HG03460 (cell line): ENCODE measurements around the gene SGPP2.
"Not testable (repeated sequence)": the region's sequence is repeated elsewhere in the genome, so short reads cannot be mapped to it uniquely, and the experiment has no call there.

Experiments used
- ATAC-seq: cut with Tn5 transposase; IDR thresholded peaks from one replicate; pipeline ENCODE4 v1.9.1; 2021; ENCODE audit not compliant: unreplicated experiment

Gene SGPP2

DNA sequence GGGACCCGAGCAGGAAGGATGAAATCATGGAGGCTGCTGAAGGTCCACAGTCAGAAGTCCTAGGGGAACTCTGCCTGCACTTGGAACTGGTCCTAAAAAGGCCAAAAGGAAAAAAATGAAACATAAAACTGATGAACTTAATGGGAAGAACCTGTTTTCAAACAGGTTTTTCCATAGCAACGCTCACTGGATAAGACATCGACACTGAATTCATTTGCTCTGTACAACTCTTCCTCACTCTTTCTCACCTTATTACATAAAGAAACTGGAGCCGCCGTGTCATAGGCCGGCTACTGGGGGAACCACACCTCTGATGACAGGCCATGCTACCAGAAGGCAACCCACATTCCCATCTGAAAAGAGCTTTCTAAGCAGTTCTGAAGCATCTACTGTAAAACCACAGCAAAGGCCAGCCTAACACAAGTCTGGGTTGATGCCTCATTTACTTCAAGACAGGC lies 147.9 kb downstream of the SGPP2 start:
- no peak for ATAC-seq

DNA sequence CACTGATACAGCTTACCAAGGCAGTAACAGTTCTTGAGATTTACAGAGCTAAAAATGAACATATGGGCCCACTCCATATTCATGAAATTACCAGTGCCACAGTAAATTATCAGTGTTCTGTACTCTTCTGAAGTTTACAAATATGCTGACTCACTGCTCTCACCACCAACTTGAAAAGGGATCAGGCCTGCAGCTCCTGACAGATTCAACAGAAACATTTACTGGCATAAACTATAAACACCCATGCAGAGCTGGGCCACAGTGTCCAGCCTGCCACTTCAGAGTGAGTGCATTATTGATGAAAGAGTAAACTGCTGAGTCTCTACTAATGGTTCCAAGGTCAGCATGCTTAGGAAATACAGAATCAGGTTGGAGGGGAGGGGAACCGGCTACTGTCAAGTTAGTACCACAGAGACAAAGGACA lies 148.4 kb downstream of the SGPP2 start:
- no peak for ATAC-seq

DNA sequence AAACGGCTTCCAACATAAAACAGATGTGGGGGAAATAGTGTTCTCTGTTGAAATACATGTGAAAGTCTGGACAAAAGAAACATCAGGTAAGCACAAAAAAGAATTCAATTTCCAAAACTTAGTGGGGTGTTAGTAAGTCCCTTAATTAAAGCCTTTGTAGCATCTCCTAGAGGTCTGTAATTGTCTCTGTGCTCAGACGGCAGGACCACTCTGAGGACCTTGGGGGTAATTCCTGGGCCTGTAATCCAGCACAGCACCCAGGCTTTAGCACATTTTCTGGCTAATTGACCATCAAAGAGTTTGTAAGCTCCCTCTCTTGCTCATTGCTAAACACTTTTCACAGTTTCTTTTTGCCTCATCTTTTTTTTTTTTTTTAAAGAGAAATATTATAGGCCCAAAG lies 151.3 kb downstream of the SGPP2 start:
- ATAC-seq: no peak

DNA sequence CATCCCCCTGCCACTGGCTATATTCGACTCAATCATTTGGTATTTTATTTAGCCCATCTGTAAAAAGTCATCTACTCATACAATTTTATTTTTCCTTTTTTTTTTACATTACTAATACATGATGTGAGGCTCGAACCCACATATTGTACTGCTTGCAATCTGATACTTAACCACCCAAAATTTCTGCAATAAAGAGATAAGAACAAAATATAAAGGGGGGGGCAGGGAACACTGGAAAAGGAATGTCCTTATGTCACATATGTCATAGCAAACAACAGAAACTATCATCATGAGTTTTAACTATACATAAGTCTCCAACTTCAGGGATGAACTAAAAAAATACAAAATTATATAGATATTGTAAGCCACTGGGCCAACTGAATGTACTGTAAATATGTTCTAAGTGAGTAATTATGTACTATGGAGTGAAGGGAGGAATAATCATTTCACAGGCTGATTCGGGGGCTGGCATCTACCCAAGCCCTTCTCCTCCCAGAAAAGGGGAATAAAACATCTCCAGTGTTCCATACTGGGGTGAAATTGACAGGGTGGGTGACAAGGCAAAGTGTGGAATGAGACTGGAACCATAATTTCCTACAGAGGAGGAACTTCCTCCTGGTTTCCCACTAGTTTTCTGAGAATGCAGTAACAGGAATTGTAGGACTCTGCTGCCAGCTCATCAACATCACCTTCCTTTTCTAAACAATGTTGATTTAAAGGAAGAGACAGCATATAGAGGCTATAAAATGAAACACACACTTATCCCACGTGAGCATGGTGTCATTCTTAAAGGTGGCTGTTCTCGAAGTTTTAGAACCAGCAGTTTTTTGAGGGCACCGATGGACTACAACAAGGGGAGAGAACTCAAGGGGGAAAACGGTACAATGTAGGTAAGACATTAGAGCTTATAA lies 152.1 kb downstream of the SGPP2 start:
- no peak for ATAC-seq

DNA sequence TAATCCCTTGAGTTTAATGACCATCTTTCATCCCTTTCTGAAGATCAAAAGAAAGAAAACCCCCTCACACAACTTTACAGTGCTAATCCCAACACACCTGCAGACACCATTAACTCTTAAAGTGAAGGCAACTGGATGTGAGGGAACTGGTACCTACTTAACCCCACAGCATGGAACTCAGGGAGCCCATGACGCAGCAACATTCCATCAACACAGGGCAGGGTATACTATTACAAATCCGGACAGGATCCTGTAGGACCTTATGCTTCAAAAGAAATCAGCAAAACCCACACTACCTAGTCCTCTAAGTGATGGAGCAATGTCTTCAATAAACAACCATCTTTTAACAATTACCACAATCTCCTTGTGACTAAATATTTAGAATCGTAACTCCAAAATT lies 153.0 kb downstream of the SGPP2 start:
- ATAC-seq: no peak

DNA sequence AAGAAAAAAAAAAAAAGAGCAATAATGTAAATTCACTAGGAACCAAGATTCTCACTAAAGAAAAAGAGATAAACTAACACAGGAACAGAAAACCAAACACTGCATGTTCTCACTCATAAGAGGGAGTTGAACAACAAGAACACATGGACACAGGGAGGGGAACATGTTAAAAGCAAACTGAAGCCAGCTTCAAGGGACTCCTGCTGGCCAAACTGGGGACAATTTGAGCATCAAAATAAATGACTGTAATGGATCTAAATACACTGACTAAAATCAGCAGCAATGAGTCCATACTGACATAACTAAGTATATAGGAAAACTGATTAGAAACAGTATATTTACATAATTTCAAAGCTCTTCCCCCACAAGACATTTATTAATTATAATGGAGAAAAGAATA lies 158.6 kb downstream of the SGPP2 start:
- no peak for ATAC-seq

DNA sequence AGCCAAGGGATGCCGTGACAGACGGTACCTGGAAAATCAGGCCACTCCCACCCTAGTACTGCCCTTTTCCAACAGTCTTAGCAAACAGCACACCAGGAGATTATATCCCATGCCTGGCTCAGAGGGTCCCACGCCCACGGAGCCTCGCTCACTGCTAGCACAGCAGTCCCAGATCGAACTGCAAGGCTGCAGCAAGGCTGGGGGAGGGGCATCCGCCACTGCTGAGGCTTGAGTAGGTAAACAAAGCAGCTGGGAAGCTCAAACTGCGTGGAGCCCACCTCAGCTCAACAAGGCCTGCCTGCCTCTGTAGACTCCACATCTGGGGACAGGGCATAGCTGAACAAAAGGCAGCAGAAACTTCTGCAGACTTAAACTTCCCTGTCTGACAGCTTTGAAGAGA lies 160.2 kb downstream of the SGPP2 start:
- ATAC-seq: not testable (repeated sequence)

DNA sequence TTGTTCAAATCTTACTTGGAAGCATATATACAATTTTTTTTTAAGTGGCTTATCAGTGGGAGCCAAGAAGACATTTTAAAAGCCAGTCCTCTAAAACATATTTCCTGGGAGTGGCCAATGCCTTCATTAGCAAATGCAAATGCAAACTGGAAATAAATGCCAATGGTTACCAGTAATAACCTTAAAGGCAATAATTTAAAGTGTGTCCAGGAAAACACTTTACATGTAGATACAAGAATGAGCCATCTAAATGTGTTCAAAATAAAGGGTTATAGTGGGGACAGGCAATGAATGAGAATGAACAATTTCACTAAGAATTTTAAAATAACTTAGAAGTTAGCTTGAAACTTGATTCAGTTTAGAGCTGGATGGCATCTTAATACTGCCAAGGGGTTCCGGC lies 167.3 kb downstream of the SGPP2 start:
- no peak for ATAC-seq

DNA sequence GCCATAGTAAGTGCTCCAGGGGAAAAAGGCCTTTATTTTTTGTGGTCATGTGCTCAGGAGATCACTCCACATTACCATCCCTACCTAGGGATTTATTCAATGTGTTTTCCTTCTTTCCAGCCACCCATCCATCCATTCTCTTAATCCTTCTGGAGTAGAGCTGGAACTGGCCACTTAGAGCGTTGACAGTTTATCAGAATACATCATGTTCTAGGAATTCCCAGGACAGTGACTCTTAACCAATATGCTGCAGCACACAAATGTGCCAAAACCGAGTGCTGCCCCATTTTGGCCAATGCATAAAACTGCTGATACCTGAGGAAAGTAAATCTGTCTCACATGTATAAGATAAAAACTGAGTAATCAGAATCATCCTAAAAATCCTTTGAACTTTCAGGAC lies 167.8 kb downstream of the SGPP2 start:
- no peak for ATAC-seq

DNA sequence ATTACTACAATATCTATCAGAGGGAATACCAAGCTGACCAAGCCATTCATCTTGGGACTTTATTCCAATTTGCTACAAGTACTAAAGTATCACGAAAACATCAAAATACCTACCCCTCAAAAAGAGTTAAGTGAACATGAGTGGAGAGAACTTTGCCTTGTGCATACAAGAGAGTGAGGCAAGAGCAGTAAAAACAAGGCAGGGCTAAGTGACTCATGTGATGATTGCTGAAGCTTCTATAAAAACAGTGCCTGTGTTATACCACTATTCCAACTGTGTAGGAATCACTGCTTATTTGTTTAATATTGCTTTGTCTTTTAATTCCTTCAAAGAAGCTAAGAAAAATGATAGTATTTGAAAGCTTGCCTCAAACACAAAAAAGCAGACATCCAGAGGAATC lies 170.3 kb downstream of the SGPP2 start:
- no peak for ATAC-seq

DNA sequence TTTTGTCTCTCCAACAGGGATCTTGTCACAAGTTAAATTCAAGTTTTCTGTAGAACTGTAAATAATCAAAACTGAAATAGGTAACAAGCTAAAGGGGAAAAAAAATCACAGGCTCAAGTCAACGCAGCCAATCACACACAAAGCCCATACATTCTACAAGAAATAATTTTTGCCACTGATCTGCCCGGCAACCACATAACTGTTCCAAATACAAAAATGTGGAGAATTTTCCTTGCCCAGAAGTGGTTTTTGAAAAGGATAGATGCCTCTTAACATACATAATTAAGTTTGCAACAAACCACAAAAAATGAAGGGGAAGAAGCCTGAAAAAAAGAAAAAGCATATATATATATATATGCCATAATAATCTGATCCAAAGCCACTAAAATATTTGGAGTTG lies 171.2 kb downstream of the SGPP2 start:
- no peak for ATAC-seq

DNA sequence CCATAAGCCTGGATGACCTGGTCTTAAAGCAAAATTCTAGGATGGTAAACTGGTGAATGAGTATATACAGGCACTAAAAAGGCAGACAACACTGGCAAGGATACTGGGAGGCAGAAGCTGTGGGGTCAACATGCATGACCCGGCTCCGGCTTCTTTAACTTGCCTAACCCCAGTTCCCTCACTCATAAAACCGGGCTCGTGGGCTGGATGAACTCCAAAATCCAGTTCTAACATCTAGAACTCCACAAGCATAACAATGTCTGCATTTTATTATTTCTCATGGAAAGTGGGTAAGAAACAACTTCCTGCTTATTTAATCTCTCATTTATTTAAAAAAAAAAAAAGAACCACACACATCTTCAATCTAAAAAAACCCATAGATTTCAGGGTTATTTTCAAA lies 174.3 kb downstream of the SGPP2 start:
- ATAC-seq: no peak

DNA sequence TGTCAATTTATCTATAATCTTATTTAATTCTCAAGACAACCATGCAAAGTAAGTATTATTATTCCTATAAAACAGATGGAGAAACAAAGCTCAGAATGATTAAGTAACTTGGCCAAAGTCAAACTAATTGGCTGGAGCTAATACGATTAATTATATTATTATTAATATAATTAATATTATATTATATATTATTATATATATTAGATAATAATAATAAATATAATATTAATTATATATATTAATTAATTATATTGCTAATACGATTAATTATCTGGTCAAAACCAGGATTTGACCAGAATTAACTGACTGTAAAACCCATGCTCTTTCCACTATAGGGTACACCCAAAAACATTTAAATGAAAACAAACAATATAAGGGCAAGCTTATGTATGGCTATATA lies 179.2 kb downstream of the SGPP2 start:
- no peak for ATAC-seq

DNA sequence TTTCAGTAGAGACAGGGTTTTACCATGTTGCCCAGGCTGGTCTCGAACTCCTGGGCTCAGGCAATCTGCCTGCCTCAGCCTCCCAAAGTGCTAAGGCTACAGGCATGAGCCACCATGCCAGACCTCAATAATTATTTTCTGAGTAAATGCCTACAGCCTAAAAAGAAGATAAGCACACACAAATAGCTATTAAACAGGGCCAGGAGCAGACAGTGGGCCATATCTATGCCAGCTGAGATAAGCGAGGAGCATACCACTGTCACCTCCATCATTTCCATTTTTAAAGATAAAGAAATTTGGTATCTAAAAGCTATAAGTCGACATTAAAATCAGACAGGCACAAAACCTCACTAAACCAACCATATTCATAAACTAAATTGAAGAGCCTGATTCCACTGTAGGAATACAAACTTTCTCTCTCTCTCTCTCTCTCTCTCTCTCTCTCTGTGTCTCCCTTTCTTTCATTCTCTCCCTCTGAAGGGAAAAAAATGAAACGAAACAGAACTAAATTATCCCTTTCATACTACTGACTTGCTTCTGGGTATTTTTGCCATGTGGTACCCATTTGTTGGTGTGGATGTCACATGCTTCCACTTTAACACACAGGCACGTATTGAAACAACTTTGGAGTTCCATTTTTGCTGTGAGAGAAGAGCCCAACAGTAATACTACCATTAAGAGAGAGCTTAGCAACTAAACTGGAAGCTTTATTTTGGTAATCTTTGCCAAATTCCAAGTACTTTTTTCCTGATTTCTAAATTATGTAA lies 180.6 kb downstream of the SGPP2 start:
- ATAC-seq: no peak

DNA sequence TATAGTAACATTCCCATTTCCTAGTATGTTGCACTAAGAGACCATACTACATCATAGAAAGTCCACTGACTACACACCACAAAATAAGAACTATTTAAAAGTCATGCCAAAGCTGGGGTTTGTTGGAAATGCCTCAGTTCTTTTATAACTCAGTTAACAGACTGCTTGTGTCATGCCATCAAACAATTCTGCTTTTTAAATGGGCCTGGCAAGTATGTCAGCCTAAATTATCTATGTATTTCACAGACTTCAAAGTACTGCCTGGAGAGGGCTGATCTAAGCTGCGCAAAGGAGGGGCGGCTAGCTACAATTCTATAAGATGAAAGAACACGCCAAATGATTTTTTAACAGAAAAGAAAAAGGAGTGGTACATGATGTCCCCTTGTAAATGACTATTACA lies 182.0 kb downstream of the SGPP2 start:
- ATAC-seq: no peak

DNA sequence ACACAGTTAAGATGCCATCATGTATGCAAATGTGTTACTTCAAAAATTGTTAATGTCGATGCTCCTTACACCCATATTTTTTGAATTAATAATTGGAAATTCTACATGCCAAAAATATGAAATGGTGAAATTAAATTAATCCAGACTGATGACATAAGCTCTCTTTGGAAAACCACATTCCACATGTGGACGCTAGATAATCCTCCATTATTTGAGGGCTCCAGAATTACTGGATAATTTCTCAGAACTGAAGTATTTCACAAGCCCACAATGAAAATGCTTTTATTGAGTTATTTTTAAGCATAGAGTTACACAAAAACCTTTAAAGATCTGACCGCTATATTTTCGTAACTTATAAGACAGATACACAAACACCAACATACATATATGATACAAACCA lies 183.7 kb downstream of the SGPP2 start:
- ATAC-seq: no peak

DNA sequence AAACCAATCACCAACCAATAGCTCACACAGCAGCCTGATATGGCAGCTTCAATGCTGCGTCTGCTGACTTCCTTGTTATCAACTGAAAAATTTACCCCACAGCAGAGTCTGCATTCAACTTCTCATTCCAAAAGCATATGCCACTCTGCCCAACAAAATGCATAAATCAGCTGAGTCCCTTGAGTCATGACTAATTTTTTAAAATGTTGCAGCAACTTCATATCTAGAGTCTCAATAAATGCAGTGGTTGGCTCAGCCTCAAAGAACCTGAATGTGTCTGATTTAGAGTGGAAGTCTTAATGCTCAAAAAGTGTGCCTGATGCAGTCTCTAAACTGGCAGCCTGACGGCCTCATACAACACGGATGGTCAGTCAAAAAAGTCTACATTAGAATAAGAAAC lies 185.0 kb downstream of the SGPP2 start:
- ATAC-seq: no peak
